HFF-Myc (cell line): ENCODE data around the gene ERCC6.

Experiments used
- DNase-seq: peaks from one replicate; pipeline ENCODE4 v3.0.0-alpha.2; 2011; ENCODE audit warnings: low read depth; ENCODE audit errors: extremely low read depth
- H3K4me3 ChIP-seq: replicated peaks from 2 replicates; pipeline ENCODE4 v1.5.1; 2011; ENCODE audit warnings: low read depth, mild to moderate bottlenecking, control low read depth, low read length
- CTCF ChIP-seq: IDR thresholded peaks from 2 replicates; pipeline ENCODE4 v1.5.1; 2012; ENCODE audit warnings: mild to moderate bottlenecking, low read depth, low read length, control low read depth; ENCODE audit errors: missing control alignments

ERCC6 gene

GRCh38 chr10:49508249-49508648 is 30.7 kb downstream of the ERCC6 start:
- DNase-seq, result no peak
- TF ChIP-seq CTCF, result no peak
- no peak overlapping the region for H3K4me3 ChIP-seq

GRCh38 chr10:49505589-49505988 is 33.3 kb downstream of the ERCC6 start:
- no peak overlapping the region for H3K4me3 ChIP-seq
- DNase-seq, result no peak
- no peak for TF ChIP-seq CTCF

- TF ChIP-seq CTCF, result no peak
- DNase-seq, result no peak
- H3K4me3 ChIP-seq, result no peak overlapping the region
Measured at GRCh38 chr10:49505076-49505475, 33.8 kb downstream of the ERCC6 start.

- H3K4me3 ChIP-seq, result no peak overlapping the region
- TF ChIP-seq CTCF, result no peak
- DNase-seq, result no peak
Measured at GRCh38 chr10:49504528-49504927, 34.4 kb downstream of the ERCC6 start.

DNA sequence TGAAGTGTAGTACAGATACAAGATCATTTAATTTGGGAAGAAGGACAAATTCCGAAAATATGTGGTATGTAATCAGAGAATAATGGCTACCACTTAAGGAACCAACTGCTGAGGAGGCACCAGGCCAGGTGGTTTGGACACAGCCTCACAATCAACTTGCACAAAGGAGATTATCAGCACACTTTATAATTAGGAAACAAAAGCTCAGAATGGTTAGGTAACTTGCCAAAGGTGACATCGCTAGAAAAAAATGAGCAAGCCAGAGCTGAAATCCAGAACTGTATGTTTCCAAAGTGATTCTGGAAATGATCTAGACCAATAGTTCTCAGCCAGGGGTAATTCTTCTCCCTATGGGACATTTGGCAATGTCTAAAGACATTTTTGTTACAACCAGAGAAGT is 36.6 kb downstream of the ERCC6 start:
- TF ChIP-seq CTCF, result no peak
- H3K4me3 ChIP-seq, result no peak overlapping the region
- DNase-seq, result no peak

GRCh38 chr10:49500412-49500811 is 38.5 kb downstream of the ERCC6 start:
- TF ChIP-seq CTCF, result no peak
- no peak overlapping the region for H3K4me3 ChIP-seq
- no peak for DNase-seq

DNA sequence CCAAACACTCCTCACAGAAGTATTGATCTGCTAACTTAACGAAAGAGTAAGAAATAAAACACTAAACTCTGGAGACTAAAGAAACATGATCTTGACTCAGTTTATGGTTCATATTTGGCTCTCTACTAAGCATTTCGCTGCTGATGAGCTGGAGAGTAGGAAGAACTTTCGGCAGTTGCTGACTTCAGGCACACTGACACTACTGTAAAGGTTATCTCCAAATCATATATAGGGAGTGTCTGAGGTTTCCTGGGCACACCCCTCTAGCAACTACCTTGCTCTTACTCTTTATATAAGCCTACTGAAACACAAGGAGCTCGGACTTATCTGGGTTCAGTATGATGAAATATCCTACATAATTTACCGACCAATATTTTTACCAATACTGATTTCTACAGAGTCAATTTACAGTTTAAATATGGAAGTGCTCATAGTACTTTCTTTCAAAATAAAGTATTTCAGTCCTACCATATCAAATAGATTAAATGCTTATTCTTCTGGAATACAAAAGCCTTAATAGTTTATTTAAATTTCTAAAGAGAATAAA is 39.5 kb downstream of the ERCC6 start:
- H3K4me3 ChIP-seq, result no peak overlapping the region
- DNase-seq, result no peak
- TF ChIP-seq CTCF, result no peak
